HEK293 (cell line): Measurements from ENCODE around the gene CABLES2.

Experiments
- BCL11A ChIP-seq: fragments of 450-650 bp; formaldehyde crosslinking; IDR thresholded peaks from 2 replicates; pipeline ENCODE4 v1.5.1; 2016; ENCODE audit warnings: low read depth, missing biosample characterization, missing genetic modification characterization
- BCL11B ChIP-seq: fragments of 450-650 bp; formaldehyde crosslinking; IDR thresholded peaks from 2 replicates; pipeline ENCODE4 v1.5.1; 2016; ENCODE audit warnings: low read depth, missing biosample characterization, missing genetic modification characterization
- FEZF1 ChIP-seq: fragments of 450-650 bp; formaldehyde crosslinking; IDR thresholded peaks from 2 replicates; pipeline ENCODE4 v1.5.1; 2016; ENCODE audit warnings: missing biosample characterization, missing genetic modification characterization
- KLF16 ChIP-seq: fragments of 450-650 bp; formaldehyde crosslinking; IDR thresholded peaks from 2 replicates; pipeline ENCODE4 v1.5.1; 2017; ENCODE audit warnings: missing biosample characterization, missing genetic modification characterization
- OSR2 ChIP-seq: fragments of 450-650 bp; formaldehyde crosslinking; IDR thresholded peaks from 2 replicates; pipeline ENCODE4 v1.5.1; 2016; ENCODE audit warnings: missing biosample characterization, missing genetic modification characterization
- SETDB1 ChIP-seq: IDR thresholded peaks from one replicate; pipeline ENCODE4 v1.6.1; 2017; ENCODE audit warnings: mild to moderate bottlenecking, low read length, moderate library complexity, mixed read lengths; ENCODE audit not compliant: insufficient read length
- SP3 ChIP-seq: fragments of 450-650 bp; formaldehyde crosslinking; IDR thresholded peaks from 2 replicates; pipeline ENCODE4 v1.5.1; 2016; ENCODE audit warnings: missing biosample characterization, missing genetic modification characterization
- ZBTB1 ChIP-seq: fragments of 450-650 bp; formaldehyde crosslinking; IDR thresholded peaks from 2 replicates; pipeline ENCODE4 v1.5.1; 2016; ENCODE audit warnings: missing biosample characterization, missing genetic modification characterization
- ZBTB21 ChIP-seq: fragments of 450-650 bp; formaldehyde crosslinking; IDR thresholded peaks from 2 replicates; pipeline ENCODE4 v1.5.1; 2017; ENCODE audit warnings: missing biosample characterization, missing genetic modification characterization
- ZFP69B ChIP-seq: fragments of 450-650 bp; formaldehyde crosslinking; IDR thresholded peaks from 2 replicates; pipeline ENCODE4 v1.5.1; 2016; ENCODE audit warnings: missing biosample characterization, missing genetic modification characterization
- ZNF140 ChIP-seq: fragments of 450-650 bp; formaldehyde crosslinking; IDR thresholded peaks from 2 replicates; pipeline ENCODE4 v1.5.1; 2016; ENCODE audit warnings: missing biosample characterization, missing genetic modification characterization
- ZNF157 ChIP-seq: fragments of 450-650 bp; formaldehyde crosslinking; IDR thresholded peaks from 2 replicates; pipeline ENCODE4 v1.5.1; 2016; ENCODE audit warnings: missing biosample characterization, missing genetic modification characterization
- ZNF23 ChIP-seq: fragments of 450-650 bp; formaldehyde crosslinking; IDR thresholded peaks from 2 replicates; pipeline ENCODE4 v1.5.1; 2016; ENCODE audit warnings: missing biosample characterization, missing genetic modification characterization, borderline replicate concordance
- ZNF266 ChIP-seq: fragments of 450-650 bp; formaldehyde crosslinking; IDR thresholded peaks from 2 replicates; pipeline ENCODE4 v1.5.1; 2016; ENCODE audit warnings: missing biosample characterization, missing genetic modification characterization, low read depth
- ZNF311 ChIP-seq: fragments of 450-650 bp; formaldehyde crosslinking; IDR thresholded peaks from 2 replicates; pipeline ENCODE4 v1.5.1; 2017; ENCODE audit warnings: missing biosample characterization, missing genetic modification characterization, borderline replicate concordance
- ZNF324 ChIP-seq: fragments of 450-650 bp; formaldehyde crosslinking; IDR thresholded peaks from 2 replicates; pipeline ENCODE4 v1.5.1; 2016; ENCODE audit warnings: missing biosample characterization, missing genetic modification characterization
- ZNF473 ChIP-seq: fragments of 450-650 bp; formaldehyde crosslinking; IDR thresholded peaks from 2 replicates; pipeline ENCODE4 v1.5.1; 2017; ENCODE audit warnings: missing biosample characterization, missing genetic modification characterization
- ZNF510 ChIP-seq: fragments of 450-650 bp; formaldehyde crosslinking; IDR thresholded peaks from 2 replicates; pipeline ENCODE4 v1.5.1; 2018; ENCODE audit warnings: mild to moderate bottlenecking, missing genetic modification characterization, missing biosample characterization; ENCODE audit not compliant: insufficient replicate concordance
- ZNF629 ChIP-seq: fragments of 450-650 bp; formaldehyde crosslinking; IDR thresholded peaks from 2 replicates; pipeline ENCODE4 v1.5.1; 2017; ENCODE audit warnings: missing biosample characterization, missing genetic modification characterization
- ZNF664 ChIP-seq: fragments of 450-650 bp; formaldehyde crosslinking; IDR thresholded peaks from 2 replicates; pipeline ENCODE4 v1.5.1; 2016; ENCODE audit warnings: missing biosample characterization, missing genetic modification characterization
- ZNF670 ChIP-seq: fragments of 450-650 bp; formaldehyde crosslinking; IDR thresholded peaks from 2 replicates; pipeline ENCODE4 v1.5.1; 2016; ENCODE audit warnings: missing biosample characterization, missing genetic modification characterization, low read depth
- ZSCAN23 ChIP-seq: fragments of 450-650 bp; formaldehyde crosslinking; IDR thresholded peaks from 2 replicates; pipeline ENCODE4 v1.5.1; 2016; ENCODE audit warnings: missing biosample characterization, missing genetic modification characterization
- ZSCAN30 ChIP-seq: fragments of 450-650 bp; IDR thresholded peaks from 2 replicates; pipeline ENCODE4 v1.5.1; 2018; ENCODE audit warnings: missing biosample characterization, mild to moderate bottlenecking, missing genetic modification characterization, moderate library complexity
- TF ChIP-seq, protein P1 (sequence below): fragments of 450-650 bp; formaldehyde crosslinking; IDR thresholded peaks from 2 replicates; pipeline ENCODE4 v1.5.1; 2016; ENCODE audit warnings: missing biosample characterization, missing genetic modification characterization
- TF ChIP-seq, protein P2 (sequence below): fragments of 450-650 bp; IDR thresholded peaks from 2 replicates; pipeline ENCODE4 v1.5.1; 2018; ENCODE audit warnings: missing biosample characterization, mild to moderate bottlenecking, missing genetic modification characterization
- TF ChIP-seq, protein P3 (sequence below): fragments of 450-650 bp; formaldehyde crosslinking; IDR thresholded peaks from 2 replicates; pipeline ENCODE4 v1.5.1; 2017; ENCODE audit warnings: missing biosample characterization, missing genetic modification characterization
- TF ChIP-seq, protein P4 (sequence below): fragments of 450-650 bp; formaldehyde crosslinking; IDR thresholded peaks from 2 replicates; pipeline ENCODE4 v1.5.1; 2017; ENCODE audit warnings: missing biosample characterization, missing genetic modification characterization
- TF ChIP-seq, protein P5 (sequence below): fragments of 450-650 bp; formaldehyde crosslinking; IDR thresholded peaks from 2 replicates; pipeline ENCODE4 v1.5.1; 2016; ENCODE audit warnings: missing biosample characterization, missing genetic modification characterization
- TF ChIP-seq, protein P6 (sequence below): fragments of 450-650 bp; formaldehyde crosslinking; IDR thresholded peaks from 2 replicates; pipeline ENCODE4 v1.5.1; 2016; ENCODE audit warnings: missing biosample characterization, missing genetic modification characterization

Gene CABLES2

DNA sequence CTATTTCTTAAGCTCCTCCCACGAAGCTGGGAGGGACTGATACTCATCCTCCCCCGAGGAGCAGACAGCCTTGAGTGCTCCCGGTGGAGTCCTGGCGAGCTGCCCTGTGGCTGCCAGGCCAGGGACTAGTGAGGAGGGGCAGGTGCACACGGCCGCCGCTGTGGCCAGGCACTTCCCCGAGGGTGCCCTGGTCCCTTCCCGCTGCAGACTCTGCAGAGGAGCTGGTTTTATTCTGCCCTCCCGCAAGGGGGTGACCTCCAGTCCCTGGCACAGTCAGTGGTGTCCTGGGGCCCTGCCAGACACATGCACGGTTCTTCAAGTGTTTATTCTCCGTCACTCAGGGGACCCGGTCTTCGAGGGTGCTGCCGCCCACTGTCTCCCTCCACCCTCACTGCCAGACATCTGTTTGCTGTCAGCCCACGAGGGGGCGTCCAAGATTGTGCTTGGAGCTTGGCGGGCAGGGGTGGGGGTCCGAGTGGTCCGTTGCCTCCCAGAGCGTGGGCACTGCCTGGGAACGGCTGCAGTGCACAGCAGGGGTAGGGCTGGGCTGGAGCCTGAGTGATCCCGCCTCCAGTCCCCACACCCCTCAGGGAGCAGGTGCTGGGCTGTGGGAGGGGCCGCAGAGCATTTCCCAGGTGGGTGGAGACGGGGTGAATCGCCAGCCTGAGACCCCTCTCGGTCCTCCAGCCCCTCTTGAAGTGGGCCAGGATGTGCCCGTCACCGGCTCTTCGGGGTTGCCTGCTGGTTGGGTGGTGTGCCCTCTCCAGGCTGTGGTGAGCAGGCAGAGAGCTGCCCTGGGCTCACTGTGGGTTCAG, 3.1 kb upstream of the CABLES2 start (continued):
- TF ChIP-seq SETDB1 (no peak), ZNF23 (tag by site-specific recombination) (no peak), ZNF157 (no peak), ZNF311 (tag by site-specific recombination) (no peak), ZNF324 (tag by site-specific recombination) (no peak), ZNF266 (no peak), ZNF664 (tag by site-specific recombination) (no peak), ZBTB21 (tag by site-specific recombination) (0 out of 2 replicates have a peak, but pooled peaks have one; percentile 13), BCL11A (tag by site-specific recombination) (no peak), KLF16 (peak; percentile 84), OSR2 (tag by site-specific recombination) (no peak), ZNF510 (no peak), ZNF629 (peak; percentile 68; the same call in 1 of the 2 replicates), BCL11B (no peak), FEZF1 (tag by site-specific recombination) (no peak), SP3 (tag by site-specific recombination) (peak; percentile 60), ZSCAN30 (no peak), ZNF140 (no peak), ZFP69B (tag by site-specific recombination) (0 out of 2 replicates have a peak, but pooled peaks have one; percentile 16), ZNF473 (tag by site-specific recombination) (no peak), ZNF670 (no peak), ZSCAN23 (tag by site-specific recombination) (no peak), ZBTB1 (tag by site-specific recombination) (no peak)
- TF ChIP-seq, protein P1, sequence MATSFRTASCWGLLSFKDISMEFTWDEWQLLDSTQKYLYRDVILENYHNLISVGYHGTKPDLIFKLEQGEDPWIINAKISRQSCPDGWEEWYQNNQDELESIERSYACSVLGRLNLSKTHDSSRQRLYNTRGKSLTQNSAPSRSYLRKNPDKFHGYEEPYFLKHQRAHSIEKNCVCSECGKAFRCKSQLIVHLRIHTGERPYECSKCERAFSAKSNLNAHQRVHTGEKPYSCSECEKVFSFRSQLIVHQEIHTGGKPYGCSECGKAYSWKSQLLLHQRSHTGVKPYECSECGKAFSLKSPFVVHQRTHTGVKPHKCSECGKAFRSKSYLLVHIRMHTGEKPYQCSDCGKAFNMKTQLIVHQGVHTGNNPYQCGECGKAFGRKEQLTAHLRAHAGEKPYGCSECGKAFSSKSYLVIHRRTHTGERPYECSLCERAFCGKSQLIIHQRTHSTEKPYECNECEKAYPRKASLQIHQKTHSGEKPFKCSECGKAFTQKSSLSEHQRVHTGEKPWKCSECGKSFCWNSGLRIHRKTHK (tag by site-specific recombination) = no peak
- TF ChIP-seq, protein P2, sequence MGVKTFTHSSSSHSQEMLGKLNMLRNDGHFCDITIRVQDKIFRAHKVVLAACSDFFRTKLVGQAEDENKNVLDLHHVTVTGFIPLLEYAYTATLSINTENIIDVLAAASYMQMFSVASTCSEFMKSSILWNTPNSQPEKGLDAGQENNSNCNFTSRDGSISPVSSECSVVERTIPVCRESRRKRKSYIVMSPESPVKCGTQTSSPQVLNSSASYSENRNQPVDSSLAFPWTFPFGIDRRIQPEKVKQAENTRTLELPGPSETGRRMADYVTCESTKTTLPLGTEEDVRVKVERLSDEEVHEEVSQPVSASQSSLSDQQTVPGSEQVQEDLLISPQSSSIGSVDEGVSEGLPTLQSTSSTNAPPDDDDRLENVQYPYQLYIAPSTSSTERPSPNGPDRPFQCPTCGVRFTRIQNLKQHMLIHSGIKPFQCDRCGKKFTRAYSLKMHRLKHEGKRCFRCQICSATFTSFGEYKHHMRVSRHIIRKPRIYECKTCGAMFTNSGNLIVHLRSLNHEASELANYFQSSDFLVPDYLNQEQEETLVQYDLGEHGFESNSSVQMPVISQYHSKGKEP (tag by site-specific recombination) = no peak
- TF ChIP-seq, protein P3, sequence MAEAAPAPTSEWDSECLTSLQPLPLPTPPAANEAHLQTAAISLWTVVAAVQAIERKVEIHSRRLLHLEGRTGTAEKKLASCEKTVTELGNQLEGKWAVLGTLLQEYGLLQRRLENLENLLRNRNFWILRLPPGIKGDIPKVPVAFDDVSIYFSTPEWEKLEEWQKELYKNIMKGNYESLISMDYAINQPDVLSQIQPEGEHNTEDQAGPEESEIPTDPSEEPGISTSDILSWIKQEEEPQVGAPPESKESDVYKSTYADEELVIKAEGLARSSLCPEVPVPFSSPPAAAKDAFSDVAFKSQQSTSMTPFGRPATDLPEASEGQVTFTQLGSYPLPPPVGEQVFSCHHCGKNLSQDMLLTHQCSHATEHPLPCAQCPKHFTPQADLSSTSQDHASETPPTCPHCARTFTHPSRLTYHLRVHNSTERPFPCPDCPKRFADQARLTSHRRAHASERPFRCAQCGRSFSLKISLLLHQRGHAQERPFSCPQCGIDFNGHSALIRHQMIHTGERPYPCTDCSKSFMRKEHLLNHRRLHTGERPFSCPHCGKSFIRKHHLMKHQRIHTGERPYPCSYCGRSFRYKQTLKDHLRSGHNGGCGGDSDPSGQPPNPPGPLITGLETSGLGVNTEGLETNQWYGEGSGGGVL (tag by site-specific recombination) = peak; percentile 26; the same call in 1 of the 2 replicates
- TF ChIP-seq, protein P4, sequence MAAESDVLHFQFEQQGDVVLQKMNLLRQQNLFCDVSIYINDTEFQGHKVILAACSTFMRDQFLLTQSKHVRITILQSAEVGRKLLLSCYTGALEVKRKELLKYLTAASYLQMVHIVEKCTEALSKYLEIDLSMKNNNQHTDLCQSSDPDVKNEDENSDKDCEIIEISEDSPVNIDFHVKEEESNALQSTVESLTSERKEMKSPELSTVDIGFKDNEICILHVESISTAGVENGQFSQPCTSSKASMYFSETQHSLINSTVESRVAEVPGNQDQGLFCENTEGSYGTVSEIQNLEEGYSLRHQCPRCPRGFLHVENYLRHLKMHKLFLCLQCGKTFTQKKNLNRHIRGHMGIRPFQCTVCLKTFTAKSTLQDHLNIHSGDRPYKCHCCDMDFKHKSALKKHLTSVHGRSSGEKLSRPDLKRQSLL (tag by site-specific recombination) = no peak
- TF ChIP-seq, protein P5, sequence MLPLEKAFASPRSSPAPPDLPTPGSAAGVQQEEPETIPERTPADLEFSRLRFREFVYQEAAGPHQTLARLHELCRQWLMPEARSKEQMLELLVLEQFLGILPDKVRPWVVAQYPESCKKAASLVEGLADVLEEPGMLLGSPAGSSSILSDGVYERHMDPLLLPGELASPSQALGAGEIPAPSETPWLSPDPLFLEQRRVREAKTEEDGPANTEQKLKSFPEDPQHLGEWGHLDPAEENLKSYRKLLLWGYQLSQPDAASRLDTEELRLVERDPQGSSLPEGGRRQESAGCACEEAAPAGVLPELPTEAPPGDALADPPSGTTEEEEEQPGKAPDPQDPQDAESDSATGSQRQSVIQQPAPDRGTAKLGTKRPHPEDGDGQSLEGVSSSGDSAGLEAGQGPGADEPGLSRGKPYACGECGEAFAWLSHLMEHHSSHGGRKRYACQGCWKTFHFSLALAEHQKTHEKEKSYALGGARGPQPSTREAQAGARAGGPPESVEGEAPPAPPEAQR = no peak
- TF ChIP-seq, protein P6, sequence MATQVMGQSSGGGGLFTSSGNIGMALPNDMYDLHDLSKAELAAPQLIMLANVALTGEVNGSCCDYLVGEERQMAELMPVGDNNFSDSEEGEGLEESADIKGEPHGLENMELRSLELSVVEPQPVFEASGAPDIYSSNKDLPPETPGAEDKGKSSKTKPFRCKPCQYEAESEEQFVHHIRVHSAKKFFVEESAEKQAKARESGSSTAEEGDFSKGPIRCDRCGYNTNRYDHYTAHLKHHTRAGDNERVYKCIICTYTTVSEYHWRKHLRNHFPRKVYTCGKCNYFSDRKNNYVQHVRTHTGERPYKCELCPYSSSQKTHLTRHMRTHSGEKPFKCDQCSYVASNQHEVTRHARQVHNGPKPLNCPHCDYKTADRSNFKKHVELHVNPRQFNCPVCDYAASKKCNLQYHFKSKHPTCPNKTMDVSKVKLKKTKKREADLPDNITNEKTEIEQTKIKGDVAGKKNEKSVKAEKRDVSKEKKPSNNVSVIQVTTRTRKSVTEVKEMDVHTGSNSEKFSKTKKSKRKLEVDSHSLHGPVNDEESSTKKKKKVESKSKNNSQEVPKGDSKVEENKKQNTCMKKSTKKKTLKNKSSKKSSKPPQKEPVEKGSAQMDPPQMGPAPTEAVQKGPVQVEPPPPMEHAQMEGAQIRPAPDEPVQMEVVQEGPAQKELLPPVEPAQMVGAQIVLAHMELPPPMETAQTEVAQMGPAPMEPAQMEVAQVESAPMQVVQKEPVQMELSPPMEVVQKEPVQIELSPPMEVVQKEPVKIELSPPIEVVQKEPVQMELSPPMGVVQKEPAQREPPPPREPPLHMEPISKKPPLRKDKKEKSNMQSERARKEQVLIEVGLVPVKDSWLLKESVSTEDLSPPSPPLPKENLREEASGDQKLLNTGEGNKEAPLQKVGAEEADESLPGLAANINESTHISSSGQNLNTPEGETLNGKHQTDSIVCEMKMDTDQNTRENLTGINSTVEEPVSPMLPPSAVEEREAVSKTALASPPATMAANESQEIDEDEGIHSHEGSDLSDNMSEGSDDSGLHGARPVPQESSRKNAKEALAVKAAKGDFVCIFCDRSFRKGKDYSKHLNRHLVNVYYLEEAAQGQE (tag by site-specific recombination) = no peak
